GM21381 (cell line): ENCODE measurements around the gene MAP1LC3B.

Experiments
- ATAC-seq: cut with Tn5 transposase; IDR thresholded peaks from one replicate; pipeline ENCODE4 v1.9.1; 2021; ENCODE audit warnings: mild to moderate bottlenecking, moderate library complexity; ENCODE audit not compliant: unreplicated experiment

Gene MAP1LC3B

GRCh38 chr16:87451563-87452210 is 59.6 kb downstream of the MAP1LC3B start:
- no peak for ATAC-seq

DNA sequence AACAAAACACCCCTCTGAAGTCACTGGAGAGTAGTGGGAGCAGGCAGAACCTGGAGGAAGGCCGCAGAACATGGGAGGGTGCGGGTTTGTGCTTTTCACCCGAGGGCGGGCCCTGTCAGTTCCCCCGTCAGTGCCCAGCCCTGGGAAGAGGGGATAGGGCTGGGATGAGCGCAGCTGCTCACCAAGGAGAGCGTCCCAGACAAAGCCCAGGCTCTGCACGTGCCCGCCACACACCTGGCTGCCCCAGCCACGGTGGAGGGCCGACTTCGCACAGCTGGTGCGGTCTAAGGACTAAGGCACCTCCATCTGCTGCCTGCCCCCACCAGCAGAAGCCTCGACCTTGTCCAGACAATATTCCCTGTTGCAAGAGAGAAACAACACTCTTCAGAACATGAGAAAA is 61.2 kb downstream of the MAP1LC3B start:
- ATAC-seq, result no peak
